H1 (cell line): ENCODE data around the gene PDE6B. TPM values are rescaled to one million over a fixed set of nuclear protein-coding genes. Genes with fewer than 3 reads are reported as not detected.

ENCODE experiments used
- CHD7 ChIP-seq: fragments of 300-600 bp; sonication (generic); IDR thresholded peaks from 2 replicates; pipeline ENCODE4 v1.7.1; 2012; ENCODE audit warnings: low read length, moderate library complexity, mild to moderate bottlenecking, inconsistent platforms; ENCODE audit not compliant: insufficient replicate concordance
- HDAC6 ChIP-seq: IDR thresholded peaks from one replicate; pipeline ENCODE4 v1.7.1; 2012; ENCODE audit warnings: low read depth, mild to moderate bottlenecking, inconsistent platforms, low read length, moderate library complexity
- PHF8 ChIP-seq: fragments of 200-600 bp; sonication (generic); conservative IDR thresholded peaks from 2 replicates; pipeline ENCODE4 v1.7.1; 2012; ENCODE audit warnings: low read depth, mild to moderate bottlenecking, inconsistent platforms, low read length, moderate library complexity
- TCF12 ChIP-seq: IDR thresholded peaks from 2 replicates; pipeline ENCODE4 v1.6.1; 2011; ENCODE audit warnings: low read depth, mild to moderate bottlenecking, low read length
- polyA plus RNA-seq, 7 experiments: library from polyadenylated mRNA; depleted of rRNA in 3 of 7; stranded (reverse) in 5 of 7; unstranded in 2 of 7; fragments of >200 nt in 5 of 7; fragments of 200-250 nt in 2 of 7; gene quantifications; 1 replicate in 5 of 7; 2 replicates in 1 of 7; 4 replicates in 1 of 7; pipeline versions ENCODE4 v1.2.1 to v1.2.3, GENCODE V29; 2011 to 2013; ENCODE audit warnings: missing spikeins in 2 of 7, mixed read lengths in 2 of 7
- total RNA-seq: library from RNA; stranded (reverse); fragmentation: NEBNext Ultra II Directional; extraction: Animal tissue kit (Norgen Biotek cat#: 25700); gene quantifications from 2 replicates; pipeline ENCODE4 v1.2.1, GENCODE V29; 2021

Gene PDE6B
- total and polyA plus RNA-seq, 2 of the 8 experiments (the other 6 are each of a cell fraction or from before 2014, with no cell fraction given): 4.1 to 8.4 TPM

- TF ChIP-seq CHD7: no peak
- no peak for TF ChIP-seq PHF8
- TF ChIP-seq TCF12: peak; percentile 58; the same call in 1 of the 2 replicates
- no peak for TF ChIP-seq HDAC6
These were observed 3.0 kb upstream of the PDE6B start (continued) for GRCh38 chr4:622071-622995.
